Nephron progenitor cell (in vitro differentiated cells): Measurements from ENCODE around the gene MYO3B.

Experiments used
- DNase-seq: peaks from one replicate; pipeline ENCODE4 v3.0.0; 2021
- H3K27ac Mint-ChIP-seq: 2 replicates; pipeline ENCODE4 v1.8.0; 2021; ENCODE audit warnings: mild to moderate bottlenecking, moderate library complexity, mixed read lengths
- H3K27me3 Mint-ChIP-seq: 2 replicates; pipeline ENCODE4 v1.8.0; 2021; ENCODE audit warnings: mild to moderate bottlenecking, low read depth, mixed read lengths; ENCODE audit not compliant: poor library complexity
- H3K36me3 Mint-ChIP-seq: 2 replicates; pipeline ENCODE4 v1.8.0; 2021; ENCODE audit warnings: low read depth, mixed read lengths
- H3K4me1 Mint-ChIP-seq: 2 replicates; pipeline ENCODE4 v1.8.0; 2021; ENCODE audit warnings: mixed read lengths
- H3K4me3 Mint-ChIP-seq: 2 replicates; pipeline ENCODE4 v1.8.0; 2021; ENCODE audit warnings: mild to moderate bottlenecking, moderate library complexity, mixed read lengths
- H3K9me3 Mint-ChIP-seq: 2 replicates; pipeline ENCODE4 v1.8.0; 2021; ENCODE audit warnings: mild to moderate bottlenecking, moderate library complexity, mixed read lengths
- TF ChIP-seq, protein P1 (sequence below): fragments of 200-600 bp; sonication (generic); IDR thresholded peaks from 2 replicates; pipeline ENCODE4 v1.5.0; 2021; ENCODE audit warnings: antibody characterized with exemption

Gene MYO3B

DNA sequence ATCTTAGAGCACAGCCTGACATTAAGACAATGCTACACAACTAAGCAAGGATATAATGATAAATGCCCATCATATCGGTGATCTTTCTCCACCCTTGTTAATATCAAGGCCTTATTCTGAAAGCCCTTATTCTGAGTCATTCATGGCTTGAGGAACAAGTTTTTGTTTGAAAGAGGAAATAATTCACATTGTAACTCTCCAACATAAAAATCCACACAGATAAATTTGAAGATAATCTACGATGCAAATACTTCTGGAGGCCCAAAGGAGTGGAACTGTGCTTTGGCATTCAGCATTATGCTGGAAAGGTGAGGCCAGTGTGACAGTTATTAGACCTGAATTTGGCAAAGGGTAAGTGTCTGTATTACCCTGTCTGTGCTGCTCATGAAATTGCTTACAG is 227.4 kb downstream of the MYO3B start:
- Mint-ChIP-seq H3K27ac (no peak overlapping the region), H3K4me3 (no peak overlapping the region), H3K36me3 (no peaks in the 10 kb centered on the region), H3K4me1 (peaks cover 8% of the 10 kb centered on the region), H3K9me3 (no peaks in the 10 kb centered on the region), H3K27me3 (peaks cover 4% of the 10 kb centered on the region)
- TF ChIP-seq, protein P1, sequence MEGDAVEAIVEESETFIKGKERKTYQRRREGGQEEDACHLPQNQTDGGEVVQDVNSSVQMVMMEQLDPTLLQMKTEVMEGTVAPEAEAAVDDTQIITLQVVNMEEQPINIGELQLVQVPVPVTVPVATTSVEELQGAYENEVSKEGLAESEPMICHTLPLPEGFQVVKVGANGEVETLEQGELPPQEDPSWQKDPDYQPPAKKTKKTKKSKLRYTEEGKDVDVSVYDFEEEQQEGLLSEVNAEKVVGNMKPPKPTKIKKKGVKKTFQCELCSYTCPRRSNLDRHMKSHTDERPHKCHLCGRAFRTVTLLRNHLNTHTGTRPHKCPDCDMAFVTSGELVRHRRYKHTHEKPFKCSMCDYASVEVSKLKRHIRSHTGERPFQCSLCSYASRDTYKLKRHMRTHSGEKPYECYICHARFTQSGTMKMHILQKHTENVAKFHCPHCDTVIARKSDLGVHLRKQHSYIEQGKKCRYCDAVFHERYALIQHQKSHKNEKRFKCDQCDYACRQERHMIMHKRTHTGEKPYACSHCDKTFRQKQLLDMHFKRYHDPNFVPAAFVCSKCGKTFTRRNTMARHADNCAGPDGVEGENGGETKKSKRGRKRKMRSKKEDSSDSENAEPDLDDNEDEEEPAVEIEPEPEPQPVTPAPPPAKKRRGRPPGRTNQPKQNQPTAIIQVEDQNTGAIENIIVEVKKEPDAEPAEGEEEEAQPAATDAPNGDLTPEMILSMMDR, result no peak
- no peak for DNase-seq

DNA sequence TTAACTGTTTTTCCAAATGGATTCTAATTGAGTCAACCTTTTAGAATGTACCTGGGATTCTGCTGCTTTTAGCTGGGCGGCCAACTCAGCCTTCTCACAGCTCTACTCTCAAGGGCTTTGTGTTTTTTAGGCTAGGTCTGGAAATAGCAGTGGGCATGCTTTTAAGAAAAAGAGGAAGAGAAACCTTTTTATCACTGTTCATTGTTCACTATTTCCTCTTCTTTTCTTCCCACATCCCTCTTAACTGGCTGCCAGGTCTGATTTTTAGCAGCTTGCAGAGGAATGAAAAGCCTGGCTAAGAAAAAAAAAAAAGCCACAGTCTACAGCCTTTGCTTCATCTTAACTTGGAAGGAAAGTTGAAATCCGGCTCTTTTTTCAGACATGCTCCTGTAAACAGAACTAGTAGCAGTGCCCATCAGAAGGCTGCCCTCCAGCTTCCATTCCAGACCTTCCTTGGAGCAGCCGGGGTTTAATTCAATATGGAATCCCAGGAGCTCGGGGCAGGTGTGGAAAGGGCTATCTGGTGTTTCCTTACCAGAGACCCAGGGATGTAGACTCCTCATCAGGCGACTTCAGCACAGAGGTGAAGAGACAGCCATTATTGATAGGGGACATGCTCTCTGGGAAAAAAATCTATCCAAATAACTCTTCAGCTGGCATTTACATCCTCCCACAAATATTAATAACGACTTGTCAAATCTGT is 230.7 kb downstream of the MYO3B start:
- Mint-ChIP-seq H3K9me3 (peaks cover 3% of the 10 kb centered on the region), H3K4me1 (peaks cover 13% of the 10 kb centered on the region), H3K36me3 (no peaks in the 10 kb centered on the region), H3K4me3 (peak overlapping the region; percentile 77), H3K27me3 (peaks cover 4% of the 10 kb centered on the region), H3K27ac (no peak overlapping the region)
- TF ChIP-seq, protein P1, result no peak
- DNase-seq, result no peak

DNA sequence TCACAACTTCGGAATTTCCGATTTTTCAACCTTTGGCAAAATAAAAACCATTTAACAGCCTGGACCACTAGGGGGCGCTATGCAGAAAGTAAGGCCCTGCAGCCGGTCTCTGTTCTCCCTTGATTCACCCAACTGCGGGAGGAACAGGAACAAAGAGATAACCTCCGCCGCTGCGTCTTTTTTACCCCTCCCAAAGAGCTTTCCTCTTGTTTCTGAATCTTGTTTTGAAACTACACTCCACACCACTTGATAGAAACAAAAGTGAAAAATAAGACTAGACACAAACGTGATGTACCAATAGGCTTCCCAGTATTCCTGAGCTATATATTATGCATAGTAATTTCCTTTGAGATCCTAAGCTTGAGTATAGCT is 231.2 kb downstream of the MYO3B start:
- Mint-ChIP-seq H3K4me1 (peaks cover 13% of the 10 kb centered on the region), H3K27ac (no peak overlapping the region), H3K9me3 (peaks cover 3% of the 10 kb centered on the region), H3K4me3 (peak overlapping the region; percentile 77), H3K27me3 (peaks cover 4% of the 10 kb centered on the region), H3K36me3 (no peaks in the 10 kb centered on the region)
- DNase-seq, result peak; percentile 83
- TF ChIP-seq, protein P1, result peak; percentile 93

DNA sequence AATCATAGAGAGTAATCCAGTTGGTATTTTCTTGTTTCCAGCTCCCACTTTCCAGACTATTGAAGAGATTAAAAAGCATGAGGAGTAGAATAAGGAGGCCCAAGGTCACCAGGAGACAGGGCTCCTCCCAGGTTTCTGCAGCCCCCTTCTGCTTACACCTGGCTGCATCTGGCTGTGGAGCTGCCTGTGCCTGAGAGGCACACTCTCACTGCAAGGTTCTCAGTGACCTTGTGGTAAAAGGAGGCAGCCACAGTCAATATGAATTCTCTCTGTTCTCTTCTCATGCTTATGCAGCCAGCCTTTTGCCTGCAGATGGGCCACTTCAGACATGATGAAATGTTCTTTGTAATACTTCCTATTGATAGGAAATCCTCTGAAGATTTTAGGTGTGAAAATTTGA is 233.7 kb downstream of the MYO3B start:
- H3K27ac Mint-ChIP-seq, result no peak overlapping the region
- peaks cover 13% of the 10 kb centered on the region for H3K4me1 Mint-ChIP-seq
- no peak overlapping the region for H3K4me3 Mint-ChIP-seq
- no peak for DNase-seq
- H3K36me3 Mint-ChIP-seq, result peaks cover 2% of the 10 kb centered on the region
- no peaks in the 10 kb centered on the region for H3K27me3 Mint-ChIP-seq
- peaks cover 16% of the 10 kb centered on the region for H3K9me3 Mint-ChIP-seq
- TF ChIP-seq, protein P1, result no peak

DNA sequence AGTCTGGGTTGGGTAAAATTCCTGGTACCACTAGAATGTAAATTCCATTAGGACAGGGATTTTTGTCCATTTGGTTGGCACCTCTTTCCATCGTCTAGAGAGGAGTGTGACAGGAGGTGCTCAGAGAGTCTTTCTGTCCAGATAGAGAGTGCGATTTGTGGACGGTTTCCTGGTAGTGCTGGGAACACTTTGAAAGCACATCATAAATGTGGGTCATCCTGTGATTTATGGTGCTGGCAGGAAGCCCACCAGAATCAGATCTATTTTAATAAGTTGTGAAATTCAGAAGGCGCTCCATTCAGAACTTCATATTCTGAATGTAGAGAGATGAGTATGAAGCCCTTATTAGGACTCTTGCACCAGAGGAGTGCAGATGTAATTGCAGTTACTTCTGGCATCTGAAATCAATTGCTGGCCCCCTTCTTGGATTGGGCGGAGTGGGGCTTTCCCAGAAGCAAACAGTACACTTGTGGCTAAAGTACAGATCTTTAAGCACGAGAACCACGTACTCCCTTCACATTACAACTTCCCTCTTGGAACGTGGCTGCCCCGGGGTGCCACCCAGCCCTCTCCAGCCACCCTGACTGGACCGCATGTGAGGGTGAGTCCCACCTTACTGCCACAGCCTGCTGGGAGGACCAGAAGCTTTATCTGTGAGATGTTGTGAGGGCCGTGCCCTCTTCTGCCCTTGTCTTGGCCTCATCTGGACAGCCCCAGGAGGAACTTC is 243.2 kb downstream of the MYO3B start:
- H3K4me3 Mint-ChIP-seq, result no peak overlapping the region
- H3K4me1 Mint-ChIP-seq, result peaks cover 24% of the 10 kb centered on the region
- DNase-seq, result no peak
- H3K27me3 Mint-ChIP-seq, result peaks cover 3% of the 10 kb centered on the region
- no peak overlapping the region for H3K27ac Mint-ChIP-seq
- TF ChIP-seq, protein P1, result no peak
- H3K36me3 Mint-ChIP-seq, result peaks cover 9% of the 10 kb centered on the region
- peaks cover 8% of the 10 kb centered on the region for H3K9me3 Mint-ChIP-seq
